ENCODE measurements around the gene ARID3B. TPM values are rescaled to one million over a fixed set of nuclear protein-coding genes. Genes with fewer than 3 reads are reported as not detected.

Gene ARID3B
- polyA plus RNA-seq, 1 of the 3 experiments (the other 2 are of a cell fraction): 3.0 TPM

- no peaks in the 10 kb centered on the region for H3K9me2 ChIP-seq
- no peak for TF ChIP-seq NFIC (IDR thresholded peaks at IDR 0.05; ENCODE audit: borderline replicate concordance)
- no peak for TF ChIP-seq USF2 (IDR thresholded peaks at IDR 0.05; ENCODE audit: borderline replicate concordance, low read depth, low read length)
- no peak for TF ChIP-seq FOSL2 (IDR thresholded peaks at IDR 0.05; ENCODE audit: borderline replicate concordance, low read depth)
- TF ChIP-seq RAD21 (IDR thresholded peaks at IDR 0.05; ENCODE audit: low read length): no peak
- TF ChIP-seq RCOR1 (IDR thresholded peaks at IDR 0.05; ENCODE audit: low read length): no peak
- TF ChIP-seq RFX5 (IDR thresholded peaks at IDR 0.05; ENCODE audit: low read length): no peak
- no peak for TF ChIP-seq YY1 (IDR thresholded peaks at IDR 0.05; ENCODE audit: low read depth)
- H3K9ac ChIP-seq: no peak overlapping the region
- H3K27me3 ChIP-seq (ENCODE audit: insufficient read depth): no peaks in the 10 kb centered on the region
- peaks cover 12% of the 10 kb centered on the region for H3F3A ChIP-seq (replicated peaks; ENCODE audit: insufficient read depth)
- POLR2A ChIA-PET: no interaction called here
- no peak overlapping the region for H3K4me2 ChIP-seq
- no peaks in the 10 kb centered on the region for H4K20me1 ChIP-seq (ENCODE audit: insufficient read depth)
- no peak for DNase-seq
- no peaks in the 10 kb centered on the region for H3K36me3 ChIP-seq (replicated peaks in 1 of 2; ENCODE audit: control insufficient read depth in 1 of 2, insufficient read depth in 2 of 2, low read length in 1 of 2)
- H3K27ac ChIP-seq (ENCODE audit: low read depth in 2 of 2, low read length in 1 of 2): no peak overlapping the region
- no peaks in the 10 kb centered on the region for H3K79me2 ChIP-seq (ENCODE audit: insufficient read depth)
- H2AFZ ChIP-seq (ENCODE audit: low read depth): no peak overlapping the region
- WGBS (ENCODE audit: low lambda C conversion rate): 95% methylated on average over 3 of the region's 3 CpGs
- no peaks in the 10 kb centered on the region for H3K9me3 ChIP-seq
- H3K4me3 ChIP-seq (ENCODE audit: low read depth in 2 of 2, low read length in 1 of 2): no peak overlapping the region
- no peaks in the 10 kb centered on the region; a peak in 1 of 4 replicates for H3K4me1 ChIP-seq (ENCODE audit: control insufficient read depth in 1 of 2, insufficient read depth in 2 of 2, low read depth in 1 of 2, low read length in 1 of 2)
- CTCF ChIA-PET: no interaction called here
Measured at GRCh38 chr15:74504418-74504817, 36.6 kb upstream of the ARID3B start.

- H3K9me3 ChIP-seq: no peaks in the 10 kb centered on the region
- H3K27ac ChIP-seq (ENCODE audit: low read depth in 2 of 2, low read length in 1 of 2): no peak overlapping the region
- no peaks in the 10 kb centered on the region for H4K20me1 ChIP-seq (ENCODE audit: insufficient read depth)
- H3K9me2 ChIP-seq: no peaks in the 10 kb centered on the region
- peaks cover 12% of the 10 kb centered on the region for H3F3A ChIP-seq (replicated peaks; ENCODE audit: insufficient read depth)
- ChIA-PET POLR2A (no interaction called here), CTCF (no interaction called here)
- no peaks in the 10 kb centered on the region for H3K36me3 ChIP-seq (replicated peaks in 1 of 2; ENCODE audit: control insufficient read depth in 1 of 2, insufficient read depth in 2 of 2, low read length in 1 of 2)
- no peaks in the 10 kb centered on the region for H3K27me3 ChIP-seq (ENCODE audit: insufficient read depth)
- no peak overlapping the region for H3K9ac ChIP-seq
- no peak overlapping the region for H3K4me2 ChIP-seq
- WGBS (ENCODE audit: low lambda C conversion rate): 91% methylated on average over 4 of the region's 4 CpGs
- no peak for DNase-seq
- H3K79me2 ChIP-seq (ENCODE audit: insufficient read depth): no peaks in the 10 kb centered on the region
- H3K4me1 ChIP-seq (ENCODE audit: control insufficient read depth in 1 of 2, insufficient read depth in 2 of 2, low read depth in 1 of 2, low read length in 1 of 2): no peaks in the 10 kb centered on the region; a peak in 1 of 4 replicates
- H3K4me3 ChIP-seq (ENCODE audit: low read depth in 2 of 2, low read length in 1 of 2): no peak overlapping the region
- H2AFZ ChIP-seq (ENCODE audit: low read depth): no peak overlapping the region
- no peak for TF ChIP-seq MAX (IDR thresholded peaks at IDR 0.05; ENCODE audit: low read depth)
- TF ChIP-seq RXRA (IDR thresholded peaks at IDR 0.05; ENCODE audit: borderline replicate concordance, low read depth): no peak
- no peak for TF ChIP-seq EZH2phosphoT487 (IDR thresholded peaks at IDR 0.05; ENCODE audit: borderline replicate concordance, low read depth)
- TF ChIP-seq ZBTB33 (IDR thresholded peaks at IDR 0.05; ENCODE audit: borderline replicate concordance, low read depth): no peak
- TF ChIP-seq SIN3A (IDR thresholded peaks at IDR 0.05; ENCODE audit: borderline replicate concordance, low read depth, low read length): no peak
- TF ChIP-seq JUND (IDR thresholded peaks at IDR 0.05): no peak
- no peak for TF ChIP-seq IRF3 (IDR thresholded peaks at IDR 0.05; ENCODE audit: low read depth, low read length)
- TF ChIP-seq PBX3 (IDR thresholded peaks at IDR 0.05): no peak
- no peak for TF ChIP-seq TAF1 (IDR thresholded peaks at IDR 0.05; ENCODE audit: borderline replicate concordance, low read depth, low read length)
- no peak for TF ChIP-seq RAD21 (IDR thresholded peaks at IDR 0.05; ENCODE audit: low read length)
- TF ChIP-seq USF1 (IDR thresholded peaks at IDR 0.05; ENCODE audit: borderline replicate concordance, low read depth): no peak
Measured at GRCh38 chr15:74504836-74505235, 36.2 kb upstream of the ARID3B start.

Data from SK-N-SH (cell line).